ENCODE results near the gene MAJIN. TPM values are rescaled to one million over a fixed set of nuclear protein-coding genes. Genes with fewer than 3 reads are reported as not detected.
"Not testable (repeated sequence)": the region's sequence is repeated elsewhere in the genome, so short reads cannot be mapped to it uniquely, and the experiment has no call there.

MAJIN gene
- total RNA-seq, 1 donor, result not detected

GRCh38 chr11:64994318-64994717 is 22.4 kb upstream of the MAJIN start:
- no peak for DNase-seq (ENCODE audit: low read depth in 2 of 3, low spot score in 2 of 3)

GRCh38 chr11:64990222-64990923 is 18.5 kb upstream of the MAJIN start:
- peak in 1 of 3 donors; percentile 26 for DNase-seq (ENCODE audit: low read depth in 2 of 3, low spot score in 2 of 3)

DNA sequence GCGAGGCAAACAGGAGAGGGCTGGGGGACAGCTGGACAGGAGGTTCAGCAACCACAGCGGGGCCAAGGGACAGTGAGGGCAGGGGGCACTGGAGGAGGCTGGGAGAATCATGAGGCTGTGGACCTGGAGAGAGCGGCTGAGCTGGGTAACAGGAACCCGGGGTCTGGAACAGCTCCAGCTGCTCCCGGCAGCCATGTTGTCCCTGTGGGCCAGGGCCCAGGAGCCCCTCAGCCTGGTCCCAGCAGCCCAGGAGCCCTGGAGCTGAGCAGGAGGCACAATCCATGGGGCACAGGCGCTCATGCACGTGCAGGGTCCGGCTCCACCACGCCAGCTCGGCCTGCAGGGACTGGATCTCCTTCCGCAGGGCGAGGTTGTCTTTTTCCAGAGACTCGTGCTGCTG is 17.5 kb upstream of the MAJIN start:
- no peak for DNase-seq (ENCODE audit: low read depth in 2 of 3, low spot score in 2 of 3)

GRCh38 chr11:64987998-64988854 is 16.3 kb upstream of the MAJIN start:
- DNase-seq (ENCODE audit: low read depth in 2 of 3, low spot score in 2 of 3), result no peak

GRCh38 chr11:64983339-64983738 is 11.4 kb upstream of the MAJIN start:
- not testable (repeated sequence) for DNase-seq (ENCODE audit: low read depth in 2 of 3, low spot score in 2 of 3)

DNA sequence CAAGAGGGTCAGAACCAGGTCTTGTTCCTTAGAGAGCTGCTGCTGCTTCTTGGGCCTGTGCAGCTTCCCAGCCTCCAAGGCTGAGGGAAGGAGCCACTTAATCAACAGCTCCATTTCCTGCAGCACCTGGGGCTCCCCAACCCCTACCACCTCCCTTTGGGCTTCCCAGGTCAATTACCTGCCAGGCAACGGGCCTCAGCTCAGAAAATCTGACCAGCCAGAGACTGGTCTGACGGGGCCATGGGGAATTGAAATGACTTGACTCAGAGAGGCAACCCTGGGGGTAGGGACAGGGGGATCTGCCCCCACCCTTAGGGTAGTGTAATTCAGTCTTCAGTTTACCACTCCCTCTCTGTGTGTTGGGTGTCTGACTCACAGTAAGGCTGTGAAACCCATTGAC is 4.7 kb upstream of the MAJIN start:
- no peak for DNase-seq (ENCODE audit: low read depth in 2 of 3, low spot score in 2 of 3)

- no peak for DNase-seq (ENCODE audit: low read depth in 2 of 3, low spot score in 2 of 3)
Measured at GRCh38 chr11:64974124-64974523, 2.2 kb upstream of the MAJIN start.

GRCh38 chr11:64970731-64971151 is 1.2 kb downstream of the MAJIN start:
- peak in 1 of 3 donors; percentile 24 for DNase-seq (ENCODE audit: low read depth in 2 of 3, low spot score in 2 of 3)

DNA sequence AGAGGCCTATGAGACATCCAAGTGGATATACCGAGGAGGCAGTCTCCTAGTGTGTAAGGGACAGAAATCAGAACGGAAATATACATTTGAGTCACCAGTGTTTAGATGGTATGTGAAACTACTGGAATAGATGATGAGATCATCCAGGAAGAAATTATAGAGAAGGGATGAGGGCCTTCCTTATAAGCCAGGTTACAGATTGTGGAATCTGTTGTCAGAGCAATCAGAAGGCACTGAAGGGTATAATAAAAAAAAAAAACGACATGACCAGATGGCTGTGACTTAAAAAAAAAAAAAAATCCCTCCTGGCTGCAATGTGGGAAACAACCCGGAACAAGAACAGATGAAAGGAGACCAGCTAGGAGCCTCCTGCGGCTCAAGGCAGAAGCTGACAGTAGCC is 2.7 kb downstream of the MAJIN start:
- DNase-seq (ENCODE audit: low read depth in 2 of 3, low spot score in 2 of 3), result no peak

- no peak for DNase-seq (ENCODE audit: low read depth in 2 of 3, low spot score in 2 of 3)
Measured at GRCh38 chr11:64967375-64967774, 4.5 kb downstream of the MAJIN start.

DNA sequence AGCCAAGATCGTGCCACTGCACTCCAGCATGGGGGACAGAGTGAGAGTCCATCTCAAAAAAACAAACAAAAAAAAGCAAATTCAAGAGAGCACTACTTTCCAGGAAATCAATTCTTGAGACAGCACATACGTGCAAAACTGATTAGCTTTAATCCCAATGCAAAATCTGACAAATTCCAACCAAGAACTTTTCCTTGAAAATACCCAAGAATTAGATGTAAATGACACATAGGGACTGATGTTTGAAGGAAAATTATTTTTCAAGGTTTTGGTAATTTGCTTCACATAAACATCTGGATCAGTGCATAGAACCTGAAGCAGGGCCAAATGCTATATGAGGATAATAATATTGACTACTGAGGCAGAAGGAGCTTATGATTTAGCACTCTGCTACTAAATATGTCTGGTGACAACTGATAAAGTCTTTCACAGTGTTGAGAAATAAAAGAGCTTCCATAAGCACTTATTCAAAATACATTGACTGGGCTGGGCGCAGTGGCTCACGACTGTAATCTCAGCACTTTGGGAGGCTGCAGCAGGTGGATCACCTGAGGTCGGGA is 8.8 kb downstream of the MAJIN start:
- no peak for DNase-seq (ENCODE audit: low read depth in 2 of 3, low spot score in 2 of 3)

DNA sequence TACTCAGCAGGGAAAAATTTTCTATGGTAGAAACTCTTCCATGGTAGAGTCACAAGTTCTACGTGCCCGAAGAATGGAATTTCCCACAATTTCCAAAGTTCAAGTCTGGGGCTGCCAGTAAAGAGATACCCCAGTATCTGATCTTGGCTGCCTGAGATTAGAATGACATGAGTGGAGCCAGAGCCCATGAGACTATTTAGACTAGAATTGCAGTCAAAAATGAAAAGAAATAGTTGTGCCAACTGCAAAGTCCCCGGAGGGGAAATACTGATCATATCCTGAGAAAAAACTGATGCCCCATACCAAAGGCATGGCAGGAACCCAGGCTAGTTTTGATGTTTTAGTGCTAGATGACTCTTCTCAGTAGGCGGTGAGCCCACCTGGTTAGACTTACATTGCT is 11.2 kb downstream of the MAJIN start:
- DNase-seq (ENCODE audit: low read depth in 2 of 3, low spot score in 2 of 3), result no peak

DNA sequence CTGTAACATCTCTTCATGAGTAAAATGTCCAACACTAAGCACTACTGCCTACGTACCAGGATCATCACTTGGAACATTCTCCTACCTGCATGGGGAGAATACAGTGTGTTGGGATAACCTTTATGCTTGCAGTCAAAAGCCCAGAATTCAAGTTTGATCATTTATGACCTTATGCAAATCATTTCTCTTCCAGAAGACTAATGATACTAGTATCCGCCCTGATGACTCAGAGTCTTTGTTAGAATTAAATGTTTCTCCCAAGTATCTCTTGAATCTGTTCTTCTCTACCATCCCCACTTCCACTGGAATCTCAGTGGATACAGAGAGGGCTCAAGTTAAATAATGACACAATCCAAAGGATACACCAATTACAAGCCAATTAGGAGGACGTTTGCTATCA is 12.4 kb downstream of the MAJIN start:
- no peak for DNase-seq (ENCODE audit: low read depth in 2 of 3, low spot score in 2 of 3)

- DNase-seq (ENCODE audit: low read depth in 2 of 3, low spot score in 2 of 3), result no peak
Measured at GRCh38 chr11:64954201-64954600, 17.7 kb downstream of the MAJIN start.

DNA sequence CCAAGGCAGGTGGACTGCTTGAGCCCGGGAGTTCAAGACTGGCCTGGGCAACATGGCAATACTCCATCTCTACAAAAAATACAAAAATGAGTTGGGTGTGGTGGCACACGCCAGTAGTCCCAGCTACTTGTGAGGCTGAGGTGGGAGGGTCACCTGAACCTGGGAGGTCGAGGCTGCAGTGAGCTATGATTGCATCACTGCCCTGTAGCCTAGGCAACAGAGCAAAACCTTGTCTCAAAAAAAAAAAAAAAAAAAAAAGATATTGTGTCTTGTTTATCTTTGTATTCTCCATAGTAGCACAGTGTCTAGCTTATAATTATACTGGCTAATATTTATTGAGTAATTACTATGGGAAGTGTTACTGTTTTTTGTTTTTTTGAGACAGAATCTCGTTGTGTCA is 20.4 kb downstream of the MAJIN start:
- no peak for DNase-seq (ENCODE audit: low read depth in 2 of 3, low spot score in 2 of 3)

DNA sequence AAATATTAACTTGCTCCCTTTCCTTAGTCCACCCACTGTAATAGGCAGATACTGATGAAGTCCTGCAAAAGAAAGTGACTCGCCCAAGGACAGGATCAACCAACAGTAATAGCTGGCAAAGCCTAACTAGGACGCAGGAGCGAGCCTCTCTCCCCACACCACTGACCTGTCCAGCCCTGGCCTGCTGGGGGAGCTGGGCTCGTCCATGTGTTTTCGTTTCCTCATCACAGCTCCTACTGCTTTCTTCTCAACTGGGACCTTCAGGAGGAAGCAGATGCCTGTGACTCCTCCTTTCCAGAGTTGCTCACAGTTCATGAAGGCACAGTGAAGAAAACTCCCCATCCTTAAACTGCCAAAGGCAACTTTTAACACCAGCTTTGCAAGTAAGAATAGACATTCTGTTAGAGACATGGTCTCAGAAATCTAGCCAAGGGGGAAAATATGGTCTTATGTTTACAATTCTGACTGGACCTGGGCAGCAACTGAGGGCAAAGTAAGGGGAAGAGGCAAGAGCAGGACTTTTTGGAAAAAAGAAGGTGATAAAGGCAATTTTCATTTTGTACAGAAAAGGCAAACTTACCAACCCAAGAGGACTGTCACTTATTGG is 24.6 kb downstream of the MAJIN start:
- no peak for DNase-seq (ENCODE audit: low read depth in 2 of 3, low spot score in 2 of 3)

DNA sequence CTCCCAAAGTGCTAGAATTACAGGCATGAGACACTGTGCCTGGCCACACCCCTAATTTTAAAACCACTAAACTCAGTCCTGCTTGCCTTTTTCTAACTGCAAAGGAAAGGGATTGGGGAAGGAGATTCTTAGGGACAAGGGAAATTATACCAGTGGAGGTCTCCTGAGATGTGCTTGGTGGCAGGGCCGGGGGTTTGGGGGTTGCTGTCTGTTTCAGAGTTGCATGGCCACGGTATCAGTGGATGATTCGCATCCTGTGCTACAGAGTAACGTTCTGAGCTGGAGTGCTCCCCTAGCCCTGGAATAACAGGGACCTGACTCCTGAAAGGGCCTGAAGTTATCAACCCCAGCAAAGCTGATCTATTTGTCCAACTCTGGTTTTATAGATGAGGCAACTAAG is 35.4 kb downstream of the MAJIN start:
- no peak for DNase-seq (ENCODE audit: low read depth in 2 of 3, low spot score in 2 of 3)

DNA sequence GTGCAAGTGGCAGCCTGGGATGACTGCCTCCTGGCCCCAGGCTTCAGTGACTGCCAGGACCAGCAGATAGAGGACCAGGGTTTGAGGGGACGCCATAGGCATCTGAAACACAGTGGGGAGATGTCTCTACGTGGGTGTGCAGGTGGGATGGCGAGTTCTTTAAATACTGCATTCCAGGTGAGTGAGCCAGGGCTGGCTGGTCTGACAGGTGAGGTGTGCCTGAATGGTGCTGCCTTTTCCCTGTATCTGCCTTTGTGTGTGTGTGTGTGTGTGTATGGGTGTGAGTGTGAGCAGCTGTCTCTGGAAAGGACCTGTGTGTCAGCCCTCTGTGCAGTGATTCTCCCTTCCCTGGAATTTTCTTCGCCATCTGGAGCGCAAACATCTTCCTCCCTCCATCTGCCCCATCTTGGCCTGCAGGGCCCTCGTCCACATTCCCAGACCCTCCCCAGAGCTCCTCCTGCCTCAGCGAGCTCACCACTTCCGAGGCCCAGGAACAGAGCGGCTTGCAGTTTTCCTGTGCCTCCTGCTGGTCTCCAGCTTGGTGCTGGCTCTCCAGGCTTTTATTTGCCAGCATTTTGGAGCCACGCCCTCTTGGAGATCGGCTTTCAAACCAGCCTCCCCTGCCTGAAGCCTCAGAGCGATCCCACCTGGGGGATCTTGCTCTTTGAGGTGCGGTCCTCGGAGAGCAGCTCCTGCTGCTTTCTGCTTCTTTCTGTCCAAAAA is 36.4 kb downstream of the MAJIN start, which contains the start of gene GPHA2:
Gene GPHA2 (minus strand): TSS at position 535 of the 723 bp plus-strand sequence. CDS start 433 bp downstream, at position 102.
- DNase-seq (ENCODE audit: low read depth in 2 of 3, low spot score in 2 of 3), result no peak

- DNase-seq (ENCODE audit: low read depth in 2 of 3, low spot score in 2 of 3), result no peak
Measured at GRCh38 chr11:64934682-64935358, 37.1 kb downstream of the MAJIN start.

Measured in hematopoietic multipotent progenitor cell (in vitro differentiated cells).